GM20431 (cell line): ENCODE data around the gene PFKFB3.

Experiments used
- in situ Hi-C: fragments of 300-500 bp; cut with MseI, MboI; formaldehyde crosslinking; loops from one replicate; pipeline ENCODE4 v1.15.0; 2020; ENCODE audit warnings: low sequenced_read_pairs; ENCODE audit not compliant: unreplicated experiment

PFKFB3 gene

GRCh38 chr10:6200440-6200733 is 2.3 kb upstream of the PFKFB3 start:
- in situ Hi-C loops: loop anchor here (25.0 kb wide), 1 partner anchor 187 kb away; no protein-coding TSS in a partner anchor

GRCh38 chr10:6200734-6201515 is 1.8 kb upstream of the PFKFB3 start:
- in situ Hi-C loops: loop anchor here (25.0 kb wide), 1 partner anchor 186 kb away; no protein-coding TSS in a partner anchor

- in situ Hi-C loops: loop anchor here (25.0 kb wide), 1 partner anchor 186 kb away; no protein-coding TSS in a partner anchor
Observed at GRCh38 chr10:6201516-6201975, 1.2 kb upstream of the PFKFB3 start.

GRCh38 chr10:6202098-6202683 is 541 bp upstream of the PFKFB3 start:
- in situ Hi-C loops: loop anchor here (25.0 kb wide), 1 partner anchor 185 kb away; no protein-coding TSS in a partner anchor

- in situ Hi-C loops: loop anchor here (25.0 kb wide), 1 partner anchor 184 kb away; no protein-coding TSS in a partner anchor
Observed at GRCh38 chr10:6203331-6204062, 765 bp downstream of the PFKFB3 start.

GRCh38 chr10:6204063-6204340 is 1.3 kb downstream of the PFKFB3 start:
- in situ Hi-C loops: loop anchor here (25.0 kb wide), 1 partner anchor 183 kb away; no protein-coding TSS in a partner anchor

- in situ Hi-C loops: loop anchor here (25.0 kb wide), 1 partner anchor 183 kb away; no protein-coding TSS in a partner anchor
Observed at GRCh38 chr10:6204341-6205191, 1.8 kb downstream of the PFKFB3 start.

- in situ Hi-C loops: loop anchor here (25.0 kb wide), 1 partner anchor 181 kb away; no protein-coding TSS in a partner anchor
Observed at GRCh38 chr10:6206486-6206885, 3.8 kb downstream of the PFKFB3 start.

GRCh38 chr10:6207658-6208057 is 4.9 kb downstream of the PFKFB3 start:
- in situ Hi-C loops: loop anchor here (25.0 kb wide), 1 partner anchor 180 kb away; no protein-coding TSS in a partner anchor

GRCh38 chr10:6208799-6209235 is 6.1 kb downstream of the PFKFB3 start:
- in situ Hi-C loops: loop anchor here (25.0 kb wide), 1 partner anchor 178 kb away; no protein-coding TSS in a partner anchor

- in situ Hi-C loops: loop anchor here (25.0 kb wide), 1 partner anchor 176 kb away; no protein-coding TSS in a partner anchor
Observed at GRCh38 chr10:6211341-6211670, 8.6 kb downstream of the PFKFB3 start.

GRCh38 chr10:6211671-6212635 is 9.2 kb downstream of the PFKFB3 start:
- in situ Hi-C loops: loop anchor here (25.0 kb wide), 1 partner anchor 175 kb away; no protein-coding TSS in a partner anchor

GRCh38 chr10:6212806-6213205 is 10.1 kb downstream of the PFKFB3 start:
- in situ Hi-C loops: loop anchor here (25.0 kb wide), 1 partner anchor 174 kb away; no protein-coding TSS in a partner anchor

- in situ Hi-C loops: loop anchor here (25.0 kb wide), 1 partner anchor 174 kb away; no protein-coding TSS in a partner anchor
Observed at GRCh38 chr10:6213257-6213905, 10.6 kb downstream of the PFKFB3 start.

GRCh38 chr10:6213908-6214307 is 11.2 kb downstream of the PFKFB3 start:
- in situ Hi-C loops: loop anchor here (25.0 kb wide), 1 partner anchor 173 kb away; no protein-coding TSS in a partner anchor

GRCh38 chr10:6214612-6215011 is 11.9 kb downstream of the PFKFB3 start:
- in situ Hi-C loops: loop anchor here (25.0 kb wide), 1 partner anchor 173 kb away; no protein-coding TSS in a partner anchor

GRCh38 chr10:6215241-6215640 is 12.5 kb downstream of the PFKFB3 start:
- in situ Hi-C loops: loop anchor here (25.0 kb wide), 1 partner anchor 172 kb away; no protein-coding TSS in a partner anchor
